Ishikawa (cell line): ENCODE measurements around the gene ATP2C2.

Source experiments
- CEBPB ChIP-seq: IDR thresholded peaks from 2 replicates; pipeline ENCODE4 v1.6.1; 2012
- CREB1 ChIP-seq: IDR thresholded peaks from 2 replicates; pipeline ENCODE4 v1.6.1; 2012; ENCODE audit warnings: low read depth
- EGR1 ChIP-seq: IDR thresholded peaks from 2 replicates; pipeline ENCODE4 v1.6.1; 2012
- EP300 ChIP-seq: IDR thresholded peaks from 2 replicates; pipeline ENCODE4 v1.6.1; 2012; ENCODE audit warnings: borderline replicate concordance
- FOXM1 ChIP-seq: IDR thresholded peaks from 2 replicates; pipeline ENCODE4 v1.6.1; 2012; ENCODE audit warnings: low read depth, borderline replicate concordance
- MAX ChIP-seq: IDR thresholded peaks from 2 replicates; pipeline ENCODE4 v1.6.1; 2012
- NFIC ChIP-seq: IDR thresholded peaks from 2 replicates; pipeline ENCODE4 v1.6.1; 2012
- RAD21 ChIP-seq: IDR thresholded peaks from 2 replicates; pipeline ENCODE4 v1.6.1; 2012; ENCODE audit warnings: low read depth
- REST ChIP-seq: IDR thresholded peaks from 2 replicates; pipeline ENCODE4 v1.6.1; 2012; ENCODE audit warnings: low read depth, mild to moderate bottlenecking
- TAF1 ChIP-seq: IDR thresholded peaks from 2 replicates; pipeline ENCODE4 v1.6.1; 2012; ENCODE audit warnings: low read depth, mild to moderate bottlenecking
- TCF12 ChIP-seq: IDR thresholded peaks from 2 replicates; pipeline ENCODE4 v1.6.1; 2012; ENCODE audit warnings: low read depth
- TEAD4 ChIP-seq: IDR thresholded peaks from 2 replicates; pipeline ENCODE4 v1.6.1; 2012
- YY1 ChIP-seq: IDR thresholded peaks from 2 replicates; pipeline ENCODE4 v1.6.1; 2012; ENCODE audit warnings: low read depth
- ZBTB7A ChIP-seq: IDR thresholded peaks from 2 replicates; pipeline ENCODE4 v1.6.1; 2012; ENCODE audit warnings: low read depth
- TF ChIP-seq, protein P1 (sequence below): IDR thresholded peaks from 2 replicates; pipeline ENCODE4 v1.6.1; 2012

ATP2C2 gene

DNA sequence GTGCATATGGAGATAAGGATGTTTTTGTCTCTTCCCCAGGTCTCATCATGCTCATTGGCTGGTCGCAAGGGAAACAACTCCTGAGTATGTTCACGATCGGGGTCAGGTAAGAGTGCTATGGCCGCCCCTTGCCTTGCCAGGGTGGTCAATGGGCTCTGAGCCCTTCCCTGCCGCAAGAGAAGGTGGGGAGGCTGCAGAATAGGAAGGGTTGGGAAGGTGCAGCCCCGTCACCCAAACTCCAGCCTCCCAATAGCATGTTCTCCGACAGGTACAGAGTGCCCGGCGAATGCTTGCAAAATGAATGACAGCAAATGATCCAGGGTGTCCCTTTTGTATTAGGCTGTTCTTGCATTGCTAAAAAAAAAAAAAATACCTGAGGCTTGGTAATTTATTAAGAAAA lies 57.4 kb downstream of the ATP2C2 start:
- no peak for TF ChIP-seq TEAD4
- no peak for TF ChIP-seq REST
- no peak for TF ChIP-seq ZBTB7A
- TF ChIP-seq MAX, result no peak
- TF ChIP-seq CREB1, result no peak

GRCh38 chr16:84426804-84427203 lies 58.5 kb downstream of the ATP2C2 start:
- no peak for TF ChIP-seq EP300

- TF ChIP-seq TEAD4, result no peak
- TF ChIP-seq, protein P1, sequence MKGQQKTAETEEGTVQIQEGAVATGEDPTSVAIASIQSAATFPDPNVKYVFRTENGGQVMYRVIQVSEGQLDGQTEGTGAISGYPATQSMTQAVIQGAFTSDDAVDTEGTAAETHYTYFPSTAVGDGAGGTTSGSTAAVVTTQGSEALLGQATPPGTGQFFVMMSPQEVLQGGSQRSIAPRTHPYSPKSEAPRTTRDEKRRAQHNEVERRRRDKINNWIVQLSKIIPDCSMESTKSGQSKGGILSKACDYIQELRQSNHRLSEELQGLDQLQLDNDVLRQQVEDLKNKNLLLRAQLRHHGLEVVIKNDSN, result no peak
- no peak for TF ChIP-seq RAD21
- no peak for TF ChIP-seq TCF12
- no peak for TF ChIP-seq YY1
- TF ChIP-seq FOXM1, result no peak
- no peak for TF ChIP-seq ZBTB7A
- no peak for TF ChIP-seq REST
- no peak for TF ChIP-seq EP300
- no peak for TF ChIP-seq CEBPB
Measured at GRCh38 chr16:84427553-84427952, 59.2 kb downstream of the ATP2C2 start.

GRCh38 chr16:84430860-84431259 lies 62.5 kb downstream of the ATP2C2 start:
- TF ChIP-seq RAD21, result no peak
- TF ChIP-seq MAX, result no peak
- no peak for TF ChIP-seq TCF12
- no peak for TF ChIP-seq CREB1
- TF ChIP-seq EGR1, result no peak
- TF ChIP-seq REST, result no peak
- TF ChIP-seq NFIC, result no peak
- no peak for TF ChIP-seq TAF1
- no peak for TF ChIP-seq FOXM1
- TF ChIP-seq EP300, result no peak
- no peak for TF ChIP-seq TEAD4
- no peak for TF ChIP-seq ZBTB7A

GRCh38 chr16:84434800-84435199 lies 66.5 kb downstream of the ATP2C2 start:
- TF ChIP-seq MAX, result no peak
- no peak for TF ChIP-seq RAD21
- no peak for TF ChIP-seq FOXM1
- no peak for TF ChIP-seq TCF12
- TF ChIP-seq TAF1, result no peak
- no peak for TF ChIP-seq ZBTB7A
- TF ChIP-seq YY1, result no peak
- TF ChIP-seq, protein P1, result no peak
- no peak for TF ChIP-seq EGR1
- TF ChIP-seq REST, result no peak
- TF ChIP-seq NFIC, result no peak
- TF ChIP-seq CEBPB, result no peak
- no peak for TF ChIP-seq EP300
- no peak for TF ChIP-seq TEAD4
- TF ChIP-seq CREB1, result no peak
